ENCODE measurements around the gene DPH7.
"Not testable (repeated sequence)": the region's sequence is repeated elsewhere in the genome, so short reads cannot be mapped to it uniquely, and the experiment has no call there.

The DPH7 gene

GRCh38 chr9:137581361-137582285 lies 2.9 kb upstream of the DPH7 start:
- no peak for FAIRE-seq
- no peak for DNase-seq (ENCODE audit: low spot score)

GRCh38 chr9:137580954-137581322 lies 2.2 kb upstream of the DPH7 start:
- no peak for FAIRE-seq

GRCh38 chr9:137580209-137580953 lies 1.7 kb upstream of the DPH7 start:
- no peak for DNase-seq (ENCODE audit: low spot score)
- FAIRE-seq, result no peak

More at GRCh38 chr9:137580954-137581322, 2.2 kb upstream of the DPH7 start:
- no peak for DNase-seq (ENCODE audit: low spot score)

- DNase-seq (ENCODE audit: low spot score) (no peak), FAIRE-seq (no peak)
Observed at GRCh38 chr9:137579259-137579604, 507 bp upstream of the DPH7 start.

- FAIRE-seq, result no peak
Observed at GRCh38 chr9:137575716-137576411, 2.9 kb downstream of the DPH7 start.

GRCh38 chr9:137575364-137575715 lies 3.4 kb downstream of the DPH7 start:
- no peak for FAIRE-seq
- no peak for DNase-seq (ENCODE audit: low spot score)

More at GRCh38 chr9:137575716-137576411, 2.9 kb downstream of the DPH7 start:
- no peak for DNase-seq (ENCODE audit: low spot score)

- no peak for DNase-seq (ENCODE audit: low spot score)
- FAIRE-seq, result no peak
Observed at GRCh38 chr9:137574192-137574591, 4.5 kb downstream of the DPH7 start.

- FAIRE-seq (no peak), DNase-seq (ENCODE audit: low spot score) (no peak)
Observed at GRCh38 chr9:137570566-137570965, 8.2 kb downstream of the DPH7 start.

- DNase-seq (ENCODE audit: low spot score), result no peak
- peak; percentile 37 for FAIRE-seq
Observed at GRCh38 chr9:137569609-137570203, 9.0 kb downstream of the DPH7 start.

GRCh38 chr9:137568445-137568844 lies 10.3 kb downstream of the DPH7 start:
- not testable (repeated sequence) for FAIRE-seq; DNase-seq (ENCODE audit: low spot score)

GRCh38 chr9:137564817-137565411 lies 13.8 kb downstream of the DPH7 start:
- no peak for DNase-seq (ENCODE audit: low spot score)
- FAIRE-seq, result no peak

GRCh38 chr9:137564134-137564533 lies 14.6 kb downstream of the DPH7 start:
- FAIRE-seq (no peak), DNase-seq (ENCODE audit: low spot score) (no peak)

- no peak for FAIRE-seq
- no peak for DNase-seq (ENCODE audit: low spot score)
Observed at GRCh38 chr9:137558127-137558526, 20.6 kb downstream of the DPH7 start.

- FAIRE-seq, result no peak
Observed at GRCh38 chr9:137556069-137556838, 22.5 kb downstream of the DPH7 start.

GRCh38 chr9:137555179-137555578 lies 23.5 kb downstream of the DPH7 start:
- no peak for FAIRE-seq
- no peak for DNase-seq (ENCODE audit: low spot score)

More at GRCh38 chr9:137556069-137556838, 22.5 kb downstream of the DPH7 start:
- no peak for DNase-seq (ENCODE audit: low spot score)

GRCh38 chr9:137554349-137554748 lies 24.4 kb downstream of the DPH7 start:
- FAIRE-seq (no peak), DNase-seq (ENCODE audit: low spot score) (no peak)

GRCh38 chr9:137553654-137554053 lies 25.1 kb downstream of the DPH7 start:
- DNase-seq (ENCODE audit: low spot score); FAIRE-seq: not testable (repeated sequence)

GRCh38 chr9:137552022-137552768 lies 26.5 kb downstream of the DPH7 start:
- DNase-seq (ENCODE audit: low spot score), result peak; percentile 30
- FAIRE-seq, result peak; percentile 5

- DNase-seq (ENCODE audit: low spot score) (peak; percentile 94), FAIRE-seq (no peak)
Observed at GRCh38 chr9:137551264-137552021, 27.3 kb downstream of the DPH7 start, which contains the start of gene MRPL41. TSS of gene MRPL41 (plus strand) at chr9:137551879. CDS start at chr9:137552082, 203 bp downstream.
